Lung (tissue), 12 donors: ENCODE data around the gene LRP3. TPM values are rescaled to one million over a fixed set of nuclear protein-coding genes. Genes with fewer than 3 reads are reported as not detected.
A peak's percentile ranks its signal among the peaks of the same experiment; 100 is the strongest.
"Not testable (repeated sequence)": the region's sequence is repeated elsewhere in the genome, so short reads cannot be mapped to it uniquely, and the experiment has no call there.

ENCODE experiments used
- ATAC-seq: fragments of 200-7000 bp; cut with Tn5 transposase; one replicate; pipeline ENCODE4 v1.9.1; 2020; ENCODE audit warnings: moderate number of reproducible peaks; ENCODE audit not compliant: insufficient read depth, low FRiP score
- DNase-seq, 3 donors: peaks; one replicate each; pipeline ENCODE4 v3.0.0-alpha.2; 2013 to 2017
- H3K27ac ChIP-seq, 2 donors: one replicate each; pipeline ENCODE4 v1.5.1; 2013; ENCODE audit warnings: mild to moderate bottlenecking in 2 of 2, moderate library complexity in 2 of 2, control low read depth in 1 of 2, inconsistent platforms in 1 of 2, low read depth in 1 of 2, low read length in 1 of 2
- H3K27me3 ChIP-seq, 3 donors: one replicate each; pipeline ENCODE4 v1.5.1; 2013; ENCODE audit warnings: low read length in 2 of 3; ENCODE audit not compliant: control insufficient read depth in 3 of 3, insufficient read depth in 3 of 3
- H3K36me3 ChIP-seq, 4 donors: one replicate each; pipeline ENCODE4 v1.5.1; 2013; ENCODE audit warnings: low read length in 4 of 4, mild to moderate bottlenecking in 1 of 4, moderate library complexity in 1 of 4; ENCODE audit not compliant: control insufficient read depth in 4 of 4, insufficient read depth in 4 of 4
- H3K4me1 ChIP-seq, 5 donors: one replicate each; pipeline ENCODE4 v1.5.1; 2013; ENCODE audit warnings: low read length in 5 of 5, mild to moderate bottlenecking in 2 of 5, moderate library complexity in 1 of 5; ENCODE audit not compliant: control insufficient read depth in 5 of 5, insufficient read depth in 5 of 5
- H3K4me3 ChIP-seq: one replicate; pipeline ENCODE4 v1.5.1; 2013; ENCODE audit warnings: mild to moderate bottlenecking, control low read depth, moderate library complexity
- H3K9ac ChIP-seq, 2 donors: one replicate each; pipeline ENCODE4 v1.5.1; 2013; ENCODE audit warnings: low read length in 2 of 2, control low read depth in 1 of 2; ENCODE audit not compliant: insufficient read depth in 1 of 2
- H3K9me3 ChIP-seq, 4 donors: one replicate each; pipeline ENCODE4 v1.5.1; 2013; ENCODE audit warnings: low read length in 3 of 4, mild to moderate bottlenecking in 1 of 4, moderate library complexity in 1 of 4; ENCODE audit not compliant: control insufficient read depth in 4 of 4, insufficient read depth in 3 of 4
- WGBS, 2 donors: extraction: QIAGEN DNeasy Blood & Tissue Kit; methylation state at CpG; one replicate each; pipeline ENCODE4 v1.1.7; 2013; 5-methylcytosine and 5-hydroxymethylcytosine counted together
- polyA plus RNA-seq, 2 donors: library from polyadenylated mRNA; stranded (reverse); fragments of 200-250 nt; gene quantifications; one replicate each; pipeline ENCODE4 v1.2.1, GENCODE V29; 2013
- total RNA-seq, 2 donors: library from RNA; depleted of rRNA in 1 of 2; stranded (reverse); fragments of >200 nt in 1 of 2; gene quantifications; one replicate each; pipeline ENCODE4 v1.2.1, GENCODE V29; 2014 to 2021
- TF ChIP-seq, protein P1 (sequence below): IDR thresholded peaks from 2 replicates; pipeline ENCODE4 v1.5.1; 2012; ENCODE audit warnings: mild to moderate bottlenecking; ENCODE audit errors: control extremely low read depth, extremely low read depth
- donor health status: control.
- donor health status: control.
- donor health status: Bipolar disorder and iron deficiency.
- donor health status: healthy.
- donor health status: DM: yes; HTN: yes; CAD: no.

LRP3 gene
- total and polyA plus RNA-seq, 4 donors, result 10.6 to 18.2 (median 14.6) TPM

DNA sequence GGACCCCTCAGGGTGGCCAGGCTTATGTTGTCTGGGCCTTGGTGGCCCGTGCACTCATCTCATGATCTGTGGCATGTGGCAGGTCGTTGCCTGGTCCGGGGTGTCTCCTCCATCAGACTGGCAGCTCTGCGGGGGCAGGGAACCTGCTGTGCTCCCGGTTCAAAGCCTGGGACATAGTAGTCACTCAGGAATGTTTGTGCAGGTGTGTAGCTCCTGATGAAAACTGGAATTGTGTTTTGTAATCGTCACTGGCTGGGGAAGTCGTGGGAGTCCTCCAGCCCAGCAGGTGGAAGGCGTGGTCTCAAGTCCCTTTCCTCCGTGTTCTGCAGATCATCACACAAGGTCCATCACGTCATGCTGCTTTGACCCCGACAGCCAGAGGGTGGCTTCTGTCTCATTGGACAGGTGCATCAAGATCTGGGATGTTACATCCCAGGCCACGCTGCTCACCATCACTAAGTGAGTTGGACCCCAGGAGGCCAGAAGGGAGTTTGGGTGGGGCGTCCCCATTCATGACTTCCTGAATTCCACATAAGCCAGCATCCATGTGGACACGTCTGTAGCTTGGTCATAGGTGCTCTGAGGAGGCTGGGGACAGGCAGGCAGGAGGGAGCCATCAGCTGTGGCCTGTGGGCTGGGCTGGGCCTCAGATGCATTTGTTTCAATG, 43.1 kb upstream of the LRP3 start:
- DNase-seq, result no peak
- Histone ChIP-seq H3K36me3 (no peaks in the 10 kb centered on the region), H3K4me3 (no peak overlapping the region), H3K4me1 (peaks cover 0 to 3% (median 0%) of the 10 kb centered on the region in 5 donors), H3K9me3 (no peaks in the 10 kb centered on the region), H3K27ac (no peak overlapping the region), H3K27me3 (no peaks in the 10 kb centered on the region), H3K9ac (no peak overlapping the region)
- TF ChIP-seq, protein P1, sequence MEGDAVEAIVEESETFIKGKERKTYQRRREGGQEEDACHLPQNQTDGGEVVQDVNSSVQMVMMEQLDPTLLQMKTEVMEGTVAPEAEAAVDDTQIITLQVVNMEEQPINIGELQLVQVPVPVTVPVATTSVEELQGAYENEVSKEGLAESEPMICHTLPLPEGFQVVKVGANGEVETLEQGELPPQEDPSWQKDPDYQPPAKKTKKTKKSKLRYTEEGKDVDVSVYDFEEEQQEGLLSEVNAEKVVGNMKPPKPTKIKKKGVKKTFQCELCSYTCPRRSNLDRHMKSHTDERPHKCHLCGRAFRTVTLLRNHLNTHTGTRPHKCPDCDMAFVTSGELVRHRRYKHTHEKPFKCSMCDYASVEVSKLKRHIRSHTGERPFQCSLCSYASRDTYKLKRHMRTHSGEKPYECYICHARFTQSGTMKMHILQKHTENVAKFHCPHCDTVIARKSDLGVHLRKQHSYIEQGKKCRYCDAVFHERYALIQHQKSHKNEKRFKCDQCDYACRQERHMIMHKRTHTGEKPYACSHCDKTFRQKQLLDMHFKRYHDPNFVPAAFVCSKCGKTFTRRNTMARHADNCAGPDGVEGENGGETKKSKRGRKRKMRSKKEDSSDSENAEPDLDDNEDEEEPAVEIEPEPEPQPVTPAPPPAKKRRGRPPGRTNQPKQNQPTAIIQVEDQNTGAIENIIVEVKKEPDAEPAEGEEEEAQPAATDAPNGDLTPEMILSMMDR, result no peak
- no peak for ATAC-seq
- WGBS, 2 donors, result 72 to 76% methylated on average over 14 of the region's 14 CpGs

DNA sequence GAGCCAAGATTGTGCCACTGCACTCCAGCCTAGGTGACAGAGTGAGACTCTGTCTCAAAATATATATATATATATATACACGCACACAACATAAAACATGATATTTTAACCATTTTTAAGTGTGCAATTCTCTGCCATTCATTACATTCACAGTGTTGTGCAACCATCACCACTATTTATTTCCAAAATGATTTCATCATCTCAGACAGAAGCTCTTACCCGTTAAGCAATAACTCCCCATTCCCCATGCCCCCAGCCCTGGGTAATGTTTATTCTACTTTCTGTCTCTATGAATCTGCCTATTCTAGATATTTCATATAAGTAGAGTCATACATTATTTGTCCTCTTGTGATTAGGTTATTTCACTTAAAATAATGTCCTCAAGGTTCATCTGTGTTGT, 42.0 kb upstream of the LRP3 start:
- WGBS, 2 donors, result 43 to 72% methylated on average over 2 of the region's 2 CpGs
- no peak overlapping the region for H3K4me3 ChIP-seq
- peak in 1 of 3 donors; percentile 54 for DNase-seq

DNA sequence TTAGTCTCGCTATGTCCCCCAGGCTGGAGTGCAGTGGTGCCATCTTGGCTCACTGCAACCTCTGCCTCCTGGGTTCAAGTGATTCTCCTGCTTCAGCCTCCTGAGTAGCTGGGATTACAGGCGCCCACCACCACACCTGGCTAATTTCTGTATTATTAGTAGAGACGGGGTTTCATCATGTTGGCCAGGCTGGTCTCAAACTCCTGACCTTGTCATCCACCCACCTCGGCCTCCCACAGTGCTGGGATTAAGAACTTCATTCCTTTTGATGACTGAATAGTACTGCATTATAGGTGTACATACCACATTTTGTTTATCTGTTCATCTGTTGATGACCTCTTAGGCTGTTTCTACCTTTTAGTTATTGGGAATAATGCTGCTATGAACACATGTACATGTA, 41.5 kb upstream of the LRP3 start:
- H3K27ac ChIP-seq, H3K9ac ChIP-seq, H3K4me3 ChIP-seq, H3K27me3 ChIP-seq, H3K4me1 ChIP-seq, H3K36me3 ChIP-seq, DNase-seq, H3K9me3 ChIP-seq, ATAC-seq: not testable (repeated sequence)
- WGBS, 2 donors, result 90 to 91% methylated on average over 4 of the region's 4 CpGs

More for the DNA sequence above, 42.0 kb upstream of the LRP3 start:
- Histone ChIP-seq H3K27ac (no peak overlapping the region), H3K4me1 (peaks cover 0 to 3% (median 0%) of the 10 kb centered on the region in 5 donors), H3K9me3 (no peaks in the 10 kb centered on the region), H3K27me3 (no peaks in the 10 kb centered on the region), H3K36me3 (no peaks in the 10 kb centered on the region), H3K9ac (no peak overlapping the region)
- TF ChIP-seq, protein P1, result no peak
- ATAC-seq, result no peak

DNA sequence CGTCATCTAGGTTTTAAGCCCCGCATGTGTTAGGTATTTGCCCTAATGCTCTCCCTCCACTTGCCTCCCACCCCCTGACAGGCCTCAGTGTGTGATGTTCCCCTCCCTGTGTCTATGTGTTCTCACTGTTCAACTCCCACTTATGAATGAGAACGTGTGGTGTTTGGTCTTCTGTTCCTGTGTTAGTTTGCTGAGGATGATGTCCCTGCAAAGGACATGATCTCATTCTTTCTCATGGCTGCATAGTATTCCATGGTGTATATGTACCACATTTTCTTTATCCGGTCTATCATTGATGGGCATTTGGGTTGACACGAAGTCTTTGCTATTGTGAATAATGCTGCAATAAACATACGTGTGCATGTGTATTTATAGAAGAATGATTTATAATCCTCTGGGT, 39.8 kb upstream of the LRP3 start:
- not testable (repeated sequence) for H3K27me3 ChIP-seq, H3K9ac ChIP-seq, H3K4me1 ChIP-seq, H3K9me3 ChIP-seq, H3K27ac ChIP-seq, DNase-seq, H3K36me3 ChIP-seq, H3K4me3 ChIP-seq, ATAC-seq
- WGBS, 2 donors, result 89 to 91% methylated on average over 6 of the region's 6 CpGs
